GM23248 (cell line): ENCODE data around the gene MYLIP.

Experiments used
- EZH2 ChIP-seq: fragments of 200-600 bp; sonication (generic); IDR thresholded peaks from 2 replicates; pipeline ENCODE4 v1.6.1; 2018; ENCODE audit warnings: antibody characterized with exemption, mild to moderate bottlenecking; ENCODE audit not compliant: insufficient read depth, poor library complexity, severe bottlenecking
- EZH2phosphoT487 ChIP-seq: fragments of 200-600 bp; sonication (generic); IDR thresholded peaks from 2 replicates; pipeline ENCODE4 v1.6.1; 2018; ENCODE audit warnings: antibody characterized with exemption, moderate library complexity, mild to moderate bottlenecking, low read depth; ENCODE audit not compliant: insufficient read depth

DNA sequence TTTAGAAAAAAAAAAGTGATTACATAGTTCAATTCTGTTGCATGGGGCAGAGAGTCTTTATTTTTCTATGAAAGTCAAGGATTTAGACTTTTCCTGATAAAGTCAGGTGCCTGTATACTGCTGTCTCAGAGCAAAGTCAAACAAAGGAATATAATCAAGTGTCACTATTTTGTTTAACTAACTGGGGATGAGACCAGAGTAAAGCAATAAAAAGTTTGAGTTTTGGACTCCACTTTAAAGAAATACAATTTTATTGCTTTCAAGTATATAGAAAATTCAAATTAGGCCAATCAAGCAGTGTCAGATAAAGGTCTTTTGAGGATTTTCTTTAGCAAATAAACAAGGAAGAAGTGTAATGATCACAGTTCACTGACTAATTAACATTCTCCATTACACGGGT lies 48.7 kb upstream of the MYLIP start:
- TF ChIP-seq EZH2phosphoT487 (no peak), EZH2 (no peak)
